Measurements from ENCODE around the gene SNED1.

DNA sequence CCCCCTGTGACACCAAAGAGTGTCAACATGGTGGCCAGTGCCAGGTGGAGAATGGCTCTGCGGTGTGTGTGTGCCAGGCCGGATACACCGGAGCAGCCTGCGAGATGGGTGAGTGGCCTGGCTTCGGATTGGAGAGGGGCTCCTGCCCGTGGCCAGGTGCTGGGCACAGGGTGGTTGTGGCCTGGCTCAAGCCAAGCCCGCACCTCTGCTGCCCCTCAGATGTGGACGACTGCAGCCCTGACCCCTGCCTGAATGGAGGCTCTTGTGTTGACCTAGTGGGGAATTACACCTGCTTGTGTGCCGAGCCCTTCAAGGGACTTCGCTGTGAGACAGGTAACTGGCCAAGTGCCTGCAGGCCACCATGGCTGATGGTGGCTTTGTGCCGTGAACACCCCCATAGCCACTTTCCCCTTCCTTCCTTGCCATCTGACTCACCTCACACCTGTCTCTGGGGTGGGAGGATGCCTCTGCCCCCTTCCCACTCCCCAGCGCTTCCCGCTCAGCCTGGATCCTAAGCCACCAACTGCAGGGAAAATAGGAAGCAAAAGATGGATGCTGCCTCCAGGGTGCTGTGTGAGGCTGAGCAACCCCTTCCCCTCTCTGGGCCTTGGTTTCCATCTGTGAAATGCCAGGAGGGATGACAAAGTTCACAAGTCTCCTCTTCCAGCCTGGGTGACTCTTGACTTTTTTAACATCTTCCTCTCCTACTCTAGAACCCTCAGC lies 41.8 kb downstream of the SNED1 start:
- TF ChIP-seq RAD21 (CRISPR knock-in tag; conservative IDR thresholded peaks at IDR 0.05 in 1 of 2, IDR thresholded peaks at IDR 0.05 in 1 of 2) = no peak
- TF ChIP-seq XRCC3 (IDR thresholded peaks at IDR 0.05) = no peak
- TF ChIP-seq RFX5 (IDR thresholded peaks at IDR 0.05; ENCODE audit: low read depth, low read length) = no peak
- TF ChIP-seq JUNB (CRISPR knock-in tag; conservative IDR thresholded peaks at IDR 0.05) = no peak
- no peak for TF ChIP-seq MCM5 (IDR thresholded peaks at IDR 0.05; ENCODE audit: low read depth)
- no peak for TF ChIP-seq CTCF (IDR thresholded peaks at IDR 0.05 in 2 of 3, conservative IDR thresholded peaks at IDR 0.05 in 1 of 3; ENCODE audit: insufficient read depth in 2 of 3, low read depth in 1 of 3, low read length in 3 of 3)
- no peak for TF ChIP-seq ZNF77 (CRISPR knock-in tag; IDR thresholded peaks at IDR 0.05)
- no peak for TF ChIP-seq BHLHE40 (IDR thresholded peaks at IDR 0.05; ENCODE audit: low read length)
- no peak for TF ChIP-seq NRF1 (conservative IDR thresholded peaks at IDR 0.05 in 1 of 2, IDR thresholded peaks at IDR 0.05 in 1 of 2)
- no peak for TF ChIP-seq TOE1 (IDR thresholded peaks at IDR 0.05; ENCODE audit: borderline replicate concordance)
- no peak for TF ChIP-seq TOE1 (CRISPR knock-in tag; IDR thresholded peaks at IDR 0.05; ENCODE audit: borderline replicate concordance, low read depth)
- no peak for TF ChIP-seq SNAPC5 (CRISPR knock-in tag; IDR thresholded peaks at IDR 0.05)
- no peak for TF ChIP-seq EZH2 (IDR thresholded peaks at IDR 0.05; ENCODE audit: borderline replicate concordance, low read depth, low read length)
- no peak for TF ChIP-seq BDP1 (IDR thresholded peaks at IDR 0.05; ENCODE audit: insufficient read depth, insufficient read length)
- TF ChIP-seq FOXM1 (IDR thresholded peaks at IDR 0.05; ENCODE audit: low read depth) = no peak
- TF ChIP-seq FOXM1 (CRISPR knock-in tag; IDR thresholded peaks at IDR 0.05; ENCODE audit: low read depth) = no peak
